ENCODE data around the gene MAB21L4.

MAB21L4 gene

DNA sequence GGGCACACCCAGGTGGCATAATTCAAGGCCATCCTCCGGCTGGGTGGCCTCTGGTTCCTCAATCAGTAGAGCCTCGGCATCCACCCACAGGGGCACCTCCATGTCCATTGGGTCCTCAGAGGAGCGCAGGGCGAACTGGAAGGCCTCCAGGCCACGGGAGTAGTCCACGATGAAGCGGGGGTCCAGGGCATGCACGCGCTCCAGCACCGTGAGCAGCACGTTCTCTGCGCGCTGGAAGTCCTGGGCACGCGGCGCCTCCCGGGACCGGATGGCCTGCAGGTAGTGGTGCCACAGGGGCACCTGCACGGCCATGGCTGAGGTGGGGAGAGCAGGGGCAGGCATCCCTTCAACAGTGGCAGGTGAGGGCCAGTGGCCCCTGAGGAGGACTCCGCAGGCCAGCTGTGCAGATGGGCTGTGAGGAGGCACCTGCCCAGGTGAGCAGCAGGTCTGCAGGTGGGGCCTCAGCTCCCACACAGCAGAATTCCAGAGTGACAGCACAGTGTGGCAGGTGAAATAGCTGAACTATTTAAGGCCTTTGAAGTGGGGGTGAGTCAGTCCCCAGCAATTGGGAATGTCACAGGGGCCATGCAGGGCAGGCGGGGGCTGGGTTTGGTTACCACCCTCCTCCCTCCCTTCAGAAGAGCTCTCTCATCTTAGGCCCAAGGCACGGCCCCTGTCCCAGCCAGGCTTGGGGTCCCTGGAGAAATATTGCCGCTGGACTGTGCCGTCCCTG lies at the start of gene MAB21L4:
Gene MAB21L4, minus strand, starts transcription at position 501 of the 733 bp plus-strand sequence. Its CDS starts 159 bp downstream, at position 342.
- no peak for DNase-seq

GRCh38 chr2:240936106-240936505 lies 40.1 kb upstream of the MAB21L4 start:
- no peak for DNase-seq

DNA sequence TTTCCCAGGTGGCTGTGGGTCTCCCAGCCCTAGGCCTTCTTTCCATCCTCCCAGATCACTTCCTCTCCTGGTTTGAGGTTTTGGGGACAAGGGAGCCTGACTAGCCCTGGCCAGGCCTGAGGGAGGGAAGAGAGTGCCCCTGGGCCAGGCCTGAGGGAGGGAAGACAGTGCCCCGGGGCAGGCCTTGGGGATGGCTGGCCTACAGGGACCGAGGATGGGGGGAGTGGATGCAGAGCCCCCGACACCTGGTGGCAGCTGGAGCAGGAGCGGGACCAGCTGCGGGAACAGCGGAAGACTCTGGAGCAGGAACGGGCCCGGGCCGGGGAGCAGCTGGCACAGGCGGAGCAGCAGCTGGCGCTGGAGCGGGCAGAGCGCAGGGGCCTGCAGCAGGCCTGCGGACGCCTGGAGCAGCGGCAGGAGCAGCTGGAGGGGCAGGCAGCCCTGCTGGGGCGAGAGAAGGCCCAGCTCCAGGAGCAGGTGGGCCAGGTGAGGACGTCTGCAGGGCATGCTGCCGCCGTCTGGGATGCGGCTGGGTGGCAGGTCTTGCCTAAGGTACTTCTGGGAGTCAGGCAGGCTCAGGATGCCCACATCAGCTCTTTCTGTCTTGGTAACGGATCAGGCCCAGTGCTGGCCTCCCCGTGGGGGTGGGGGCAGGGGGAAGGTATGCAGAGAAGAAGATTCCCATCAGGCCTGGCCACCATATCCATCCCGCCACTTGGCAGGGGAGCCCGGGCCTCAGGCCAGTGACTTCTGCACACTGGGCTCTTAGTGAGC lies 39.3 kb upstream of the MAB21L4 start:
- peak; percentile 41 to 80 for DNase-seq

- no peak for DNase-seq
These were observed 38.7 kb upstream of the MAB21L4 start for GRCh38 chr2:240934701-240935102.

DNA sequence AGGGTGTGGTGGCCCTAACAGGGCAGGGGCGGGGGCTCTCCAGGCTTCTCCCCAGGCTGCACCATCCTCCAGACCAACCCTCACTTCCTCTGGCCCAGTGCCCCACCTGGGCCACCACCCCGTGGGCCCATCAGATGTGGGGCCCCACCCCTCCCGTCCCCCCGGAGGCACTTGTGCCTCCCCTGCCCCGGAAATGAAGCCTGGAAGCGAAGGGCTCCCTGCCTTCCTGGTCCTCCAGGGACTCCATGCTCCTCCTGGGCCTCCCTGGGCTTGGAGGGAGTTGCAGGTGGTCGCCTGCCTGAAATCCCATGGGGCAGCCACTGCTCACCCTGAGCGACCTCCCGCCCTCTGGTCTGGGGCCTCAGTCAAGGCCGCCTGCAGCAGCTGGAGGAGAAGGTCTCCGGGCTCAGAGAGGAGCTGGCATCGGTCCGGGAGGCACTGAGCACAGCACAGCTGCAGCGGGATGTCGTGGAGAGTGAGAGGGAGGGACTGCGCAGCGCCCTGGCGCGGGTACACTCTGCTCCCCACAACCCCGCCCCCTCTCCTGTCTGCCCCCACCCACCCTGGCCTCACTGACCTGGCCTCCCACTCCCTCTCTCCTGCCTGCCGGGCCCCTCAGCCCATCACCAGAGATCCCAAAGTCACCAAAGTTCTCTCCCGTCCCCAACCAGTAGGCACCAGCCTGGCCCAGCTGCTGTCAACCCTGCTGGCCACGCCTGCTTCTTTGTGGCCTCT lies 38.2 kb upstream of the MAB21L4 start:
- peak in 1 of 2 experiments; percentile 61 for DNase-seq

- peak in 1 of 2 experiments; percentile 45 for DNase-seq
These were observed 37.4 kb upstream of the MAB21L4 start for GRCh38 chr2:240933048-240933965.

DNA sequence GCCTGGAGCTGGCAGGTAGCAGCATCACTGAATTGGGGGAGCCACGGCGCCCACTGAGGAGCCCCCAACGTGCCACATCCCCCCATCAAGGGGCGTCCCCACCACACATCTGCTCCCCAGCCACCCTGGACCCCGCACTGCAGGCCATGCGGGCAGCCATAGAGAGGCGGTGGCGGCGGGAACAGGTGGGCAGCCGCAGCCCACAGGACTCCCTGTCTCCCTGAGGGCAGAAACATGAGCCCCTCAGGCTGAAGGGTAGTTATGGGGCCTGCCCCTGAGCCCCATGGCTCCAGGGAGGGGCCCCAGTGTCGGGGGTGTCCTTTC lies 36.7 kb upstream of the MAB21L4 start:
- no peak for DNase-seq

DNA sequence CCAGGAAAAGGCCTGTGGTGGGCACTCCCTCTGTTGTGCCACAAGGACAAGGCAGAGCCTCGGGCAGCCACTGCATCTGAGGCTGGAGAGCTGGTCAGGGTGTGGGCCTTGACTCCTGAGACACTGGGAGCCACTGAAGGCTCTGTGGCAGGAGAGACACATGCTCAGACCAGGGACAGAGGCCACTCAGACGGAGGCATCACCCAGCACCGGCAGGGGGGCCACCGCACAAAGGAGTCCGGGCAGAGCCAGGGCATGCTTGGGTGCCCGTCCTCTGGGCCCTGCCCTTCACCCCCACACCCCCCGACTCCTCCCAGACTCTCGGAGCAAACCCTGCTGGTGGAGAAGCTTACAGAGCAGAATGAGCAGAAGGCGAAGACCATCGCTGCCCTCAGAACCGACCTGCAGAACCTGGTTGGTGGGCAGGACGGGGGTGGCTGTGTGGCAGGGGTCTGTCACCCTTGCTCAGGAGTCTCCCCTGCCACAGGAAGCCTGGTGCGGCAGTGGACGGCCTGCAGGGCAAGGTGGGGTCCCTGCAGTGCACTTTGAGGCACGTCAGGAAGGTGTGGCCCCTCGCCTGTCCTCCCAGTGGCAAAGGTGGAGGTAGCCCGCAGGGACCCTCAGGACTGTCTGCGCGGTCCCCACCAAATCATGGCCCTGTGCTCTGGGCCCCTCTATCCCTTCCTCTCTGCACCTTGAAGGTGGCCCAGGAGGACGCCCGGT lies 36.2 kb upstream of the MAB21L4 start:
- DNase-seq, result no peak

DNA sequence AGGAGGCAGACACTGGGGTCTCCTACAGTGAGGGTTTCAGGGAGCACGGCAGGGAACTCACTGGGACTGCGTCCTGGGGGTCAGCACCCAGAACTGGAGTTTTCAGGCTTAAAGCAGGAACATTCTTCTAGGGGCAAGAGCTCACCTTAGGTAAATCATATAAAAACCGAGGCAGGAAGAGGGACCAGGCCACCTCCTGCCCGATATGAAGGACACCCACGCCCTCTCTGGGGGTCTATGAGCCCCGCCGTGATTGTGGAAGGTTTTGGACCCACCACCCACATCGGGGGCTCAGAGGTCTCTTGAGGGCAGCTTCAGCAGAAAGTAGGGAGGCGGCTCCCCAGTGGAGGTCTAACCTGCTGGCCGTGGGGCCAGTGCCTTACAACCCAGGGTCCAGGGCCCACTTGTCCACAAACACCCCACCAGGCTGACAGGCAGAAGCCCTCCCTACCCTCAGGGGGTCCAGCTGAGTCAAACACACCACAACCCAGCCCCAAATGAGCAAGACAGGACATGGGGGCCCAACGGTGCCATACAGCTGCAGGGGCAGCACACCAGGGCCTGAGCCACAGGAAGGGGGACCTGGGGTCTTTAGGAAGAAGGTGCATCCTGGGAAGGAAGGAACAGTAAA lies 35.5 kb upstream of the MAB21L4 start:
- DNase-seq, result no peak

GRCh38 chr2:240930631-240931318 lies 34.8 kb upstream of the MAB21L4 start:
- DNase-seq, result no peak

- no peak for DNase-seq
These were observed 34.2 kb upstream of the MAB21L4 start for GRCh38 chr2:240930096-240930630.

DNA sequence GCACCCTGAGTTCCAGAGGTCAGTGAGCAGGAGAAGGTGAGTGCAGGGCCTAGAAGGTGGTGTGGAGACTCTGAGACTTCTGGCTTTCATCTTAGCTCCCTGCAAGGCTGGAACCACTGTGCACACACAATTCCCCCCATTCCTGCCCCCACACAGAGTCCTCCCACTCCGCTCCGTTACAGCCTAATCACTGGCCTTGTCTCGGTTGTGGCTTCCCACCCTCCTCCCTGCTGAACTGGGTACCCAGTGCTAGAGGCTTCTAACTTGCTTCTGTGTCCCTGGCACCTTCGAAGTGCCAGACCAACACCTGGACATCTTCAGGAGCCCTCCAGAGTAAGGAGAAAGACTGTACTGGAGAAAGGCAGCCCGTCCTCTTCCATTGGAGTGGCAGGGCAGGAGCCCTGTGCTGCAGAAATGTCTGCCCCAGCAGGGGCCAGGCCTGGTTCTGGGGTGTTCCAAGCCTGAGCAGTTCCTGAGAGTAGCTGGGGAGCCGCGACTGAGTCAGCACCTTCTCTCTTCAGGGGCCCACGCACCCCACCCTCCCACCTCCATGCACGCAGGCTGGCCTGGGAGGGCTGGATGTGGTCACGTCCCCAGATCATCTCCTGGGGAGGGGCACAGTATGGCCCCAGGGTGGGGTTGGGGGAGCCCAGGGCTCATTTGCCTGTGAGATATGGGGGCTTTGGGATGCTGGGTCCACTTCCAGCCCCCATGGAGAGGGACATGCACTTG lies 33.6 kb upstream of the MAB21L4 start:
- no peak for DNase-seq

GRCh38 chr2:240928476-240929363 lies 32.8 kb upstream of the MAB21L4 start:
- DNase-seq, result no peak

- DNase-seq, result no peak
These were observed 31.4 kb upstream of the MAB21L4 start for GRCh38 chr2:240927390-240927781.

DNA sequence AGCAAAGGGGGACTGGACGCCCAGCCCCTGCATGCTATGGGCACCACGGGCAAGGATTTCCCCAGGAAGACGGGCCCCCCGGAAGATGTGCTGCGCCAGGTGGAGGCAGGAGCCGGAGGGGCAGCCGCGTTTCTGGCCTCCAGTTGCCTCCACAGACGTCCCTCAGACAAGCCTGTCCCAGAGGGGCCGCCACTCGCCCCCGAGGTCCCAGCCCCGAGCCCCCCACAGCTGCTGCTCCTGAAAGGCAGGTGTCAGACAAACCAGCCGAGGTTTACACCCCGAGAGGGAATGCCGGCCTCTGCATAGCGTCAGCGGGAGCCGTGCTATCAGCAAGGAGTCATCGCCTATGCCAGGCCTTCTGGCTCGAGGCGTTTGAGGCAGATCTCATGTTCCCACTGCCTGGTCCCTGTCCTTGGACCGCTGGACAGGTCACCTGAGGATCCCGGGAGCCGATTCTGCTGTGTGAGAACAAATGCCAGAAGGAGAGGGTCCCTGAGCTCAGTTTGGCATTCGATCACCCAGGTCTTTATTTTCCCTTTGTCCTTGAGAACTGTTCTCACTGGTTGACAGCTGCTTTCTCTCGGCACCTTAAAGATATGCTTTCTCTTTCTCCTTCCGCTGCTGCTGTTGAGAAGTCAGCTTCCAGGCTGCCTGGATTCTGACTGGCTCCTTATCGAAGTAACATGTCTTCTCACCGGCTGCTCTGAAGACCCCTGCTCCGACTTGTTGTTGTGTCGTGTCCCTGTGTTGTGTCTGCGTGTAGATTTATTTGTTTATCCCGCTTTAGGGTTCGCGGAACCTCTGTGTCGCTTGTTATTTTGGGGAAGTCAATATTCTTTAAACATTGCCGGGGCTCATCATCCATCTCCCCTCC lies 30.8 kb upstream of the MAB21L4 start:
- DNase-seq, result no peak

GRCh38 chr2:240925568-240926515 lies 29.9 kb upstream of the MAB21L4 start:
- DNase-seq, result peak in 1 of 2 experiments; percentile 60

All from SHP77 (cell line).